Measurements from ENCODE around the gene RNF114.
A peak's percentile ranks its signal among the peaks of the same experiment; 100 is the strongest.

DNA sequence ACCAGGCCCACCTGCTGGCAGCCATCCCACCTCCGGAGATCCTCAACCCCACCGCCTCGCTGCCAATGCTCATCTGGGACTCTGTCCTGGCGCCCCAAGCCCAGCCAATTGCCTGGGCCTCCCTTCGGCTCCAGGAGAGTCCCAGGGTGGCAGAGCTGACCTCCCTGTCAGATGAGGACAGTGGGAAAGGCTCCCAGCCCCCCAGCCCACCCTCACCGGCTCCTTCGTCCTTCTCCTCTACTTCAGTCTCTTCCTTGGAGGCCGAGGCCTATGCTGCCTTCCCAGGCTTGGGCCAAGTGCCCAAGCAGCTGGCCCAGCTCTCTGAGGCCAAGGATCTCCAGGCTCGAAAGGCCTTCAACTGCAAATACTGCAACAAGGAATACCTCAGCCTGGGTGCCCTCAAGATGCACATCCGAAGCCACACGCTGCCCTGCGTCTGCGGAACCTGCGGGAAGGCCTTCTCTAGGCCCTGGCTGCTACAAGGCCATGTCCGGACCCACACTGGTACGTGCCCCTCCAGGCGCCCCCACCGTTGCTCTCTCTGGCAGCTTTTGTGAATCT, 47.7 kb downstream of the RNF114 start:
- TF ChIP-seq, protein P1, sequence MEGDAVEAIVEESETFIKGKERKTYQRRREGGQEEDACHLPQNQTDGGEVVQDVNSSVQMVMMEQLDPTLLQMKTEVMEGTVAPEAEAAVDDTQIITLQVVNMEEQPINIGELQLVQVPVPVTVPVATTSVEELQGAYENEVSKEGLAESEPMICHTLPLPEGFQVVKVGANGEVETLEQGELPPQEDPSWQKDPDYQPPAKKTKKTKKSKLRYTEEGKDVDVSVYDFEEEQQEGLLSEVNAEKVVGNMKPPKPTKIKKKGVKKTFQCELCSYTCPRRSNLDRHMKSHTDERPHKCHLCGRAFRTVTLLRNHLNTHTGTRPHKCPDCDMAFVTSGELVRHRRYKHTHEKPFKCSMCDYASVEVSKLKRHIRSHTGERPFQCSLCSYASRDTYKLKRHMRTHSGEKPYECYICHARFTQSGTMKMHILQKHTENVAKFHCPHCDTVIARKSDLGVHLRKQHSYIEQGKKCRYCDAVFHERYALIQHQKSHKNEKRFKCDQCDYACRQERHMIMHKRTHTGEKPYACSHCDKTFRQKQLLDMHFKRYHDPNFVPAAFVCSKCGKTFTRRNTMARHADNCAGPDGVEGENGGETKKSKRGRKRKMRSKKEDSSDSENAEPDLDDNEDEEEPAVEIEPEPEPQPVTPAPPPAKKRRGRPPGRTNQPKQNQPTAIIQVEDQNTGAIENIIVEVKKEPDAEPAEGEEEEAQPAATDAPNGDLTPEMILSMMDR (IDR thresholded peaks at IDR 0.05) = no peak
- peak in 1 of 2 donors; percentile 11 for TF ChIP-seq POLR2A (IDR thresholded peaks at IDR 0.05)

All from thyroid gland (tissue), 4 donors.